Skeletal muscle tissue (tissue), 4 donors: ENCODE results near the gene PCGF6. TPM values are rescaled to one million over a fixed set of nuclear protein-coding genes. Genes with fewer than 3 reads are reported as not detected.
A peak's percentile ranks its signal among the peaks of the same experiment; 100 is the strongest.
"Not testable (repeated sequence)": the region's sequence is repeated elsewhere in the genome, so short reads cannot be mapped to it uniquely, and the experiment has no call there.

Source experiments
- H3K27ac ChIP-seq: one replicate; pipeline ENCODE4 v1.7.0; 2013; ENCODE audit warnings: mild to moderate bottlenecking, low read depth, low read length, inconsistent platforms
- H3K27me3 ChIP-seq, 3 donors: one replicate each; pipeline ENCODE4 v1.7.0; 2013; ENCODE audit warnings: low read length in 3 of 3; ENCODE audit not compliant: control insufficient read depth in 3 of 3, insufficient read depth in 3 of 3
- H3K36me3 ChIP-seq, 3 donors: one replicate each; pipeline ENCODE4 v1.7.0; 2013; ENCODE audit warnings: low read length in 3 of 3; ENCODE audit not compliant: control insufficient read depth in 3 of 3, insufficient read depth in 3 of 3
- H3K4me1 ChIP-seq, 3 donors: one replicate each; pipeline ENCODE4 v1.7.0; 2013; ENCODE audit warnings: low read length in 3 of 3, mild to moderate bottlenecking in 3 of 3; ENCODE audit not compliant: control insufficient read depth in 3 of 3, insufficient read depth in 3 of 3
- H3K4me3 ChIP-seq, 3 donors: one replicate each; pipeline ENCODE4 v1.7.0; 2013; ENCODE audit warnings: low read length in 3 of 3
- H3K9ac ChIP-seq, 3 donors: one replicate each; pipeline ENCODE4 v1.7.0; 2013; ENCODE audit warnings: low read length in 3 of 3, mild to moderate bottlenecking in 3 of 3, moderate library complexity in 2 of 3, low read depth in 1 of 3
- H3K9me3 ChIP-seq, 3 donors: one replicate each; pipeline ENCODE4 v1.7.0; 2013; ENCODE audit warnings: low read length in 3 of 3; ENCODE audit not compliant: control insufficient read depth in 3 of 3
- total RNA-seq: library from RNA; depleted of rRNA; stranded (reverse); fragments of >200 nt; gene quantifications from one replicate; pipeline ENCODE4 v1.2.3, GENCODE V29; 2014
- donor health status: Osteomylitis.

PCGF6 gene
- total RNA-seq, 1 donor from 2014 or later, result 9.4 TPM

GRCh38 chr10:103367782-103368518 lies 17.0 kb upstream of the PCGF6 start, which contains the start of gene TAF5:
TSS of gene TAF5 (plus strand) at chr10:103367976. CDS start at chr10:103367990, 14 bp downstream.
- Histone ChIP-seq H3K9me3 (no peaks in the 10 kb centered on the region), H3K4me1 (peaks cover 5 to 17% (median 12%) of the 10 kb centered on the region in 3 donors), H3K36me3 (no peaks in the 10 kb centered on the region), H3K9ac (peak within 1 kb of the TSS; percentile 84 to 92 (median 91)), H3K4me3 (peak within 1 kb of the TSS; percentile 65 to 99 (median 89)), H3K27ac (peak within 1 kb of the TSS; percentile 76), H3K27me3 (no peaks in the 10 kb centered on the region)

- H3K9ac ChIP-seq, result peak overlapping the region; percentile 84 to 92 (median 91)
- peak overlapping the region; percentile 76 for H3K27ac ChIP-seq
- peaks cover 5 to 17% (median 12%) of the 10 kb centered on the region in 3 donors for H3K4me1 ChIP-seq
- no peaks in the 10 kb centered on the region for H3K36me3 ChIP-seq
- H3K27me3 ChIP-seq, result no peaks in the 10 kb centered on the region
- no peaks in the 10 kb centered on the region for H3K9me3 ChIP-seq
- peak overlapping the region; percentile 65 to 99 (median 89) for H3K4me3 ChIP-seq
Observed at GRCh38 chr10:103367379-103367781, 16.4 kb upstream of the PCGF6 start.

DNA sequence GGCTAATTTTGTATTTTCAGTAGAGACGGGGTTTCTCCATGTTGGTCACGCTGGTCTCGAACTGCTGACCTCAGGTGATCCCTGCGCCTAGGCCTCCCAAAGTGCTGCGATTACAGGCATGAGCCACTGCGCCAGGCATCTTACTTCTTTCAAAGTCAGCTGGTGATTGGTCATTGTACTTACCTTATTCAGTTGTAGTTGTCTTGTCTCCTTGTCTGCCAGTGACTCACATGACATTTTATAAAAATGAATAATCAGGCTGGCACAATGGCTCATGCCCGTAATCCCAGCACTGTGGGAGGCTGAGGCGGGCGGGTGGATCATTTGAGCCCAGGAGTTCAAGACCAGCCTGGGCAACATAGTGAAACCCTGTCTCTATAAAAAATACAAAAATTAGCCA lies 9.9 kb upstream of the PCGF6 start:
- not testable (repeated sequence) for H3K27ac ChIP-seq, H3K36me3 ChIP-seq, H3K27me3 ChIP-seq, H3K4me3 ChIP-seq, H3K9ac ChIP-seq, H3K9me3 ChIP-seq, H3K4me1 ChIP-seq

DNA sequence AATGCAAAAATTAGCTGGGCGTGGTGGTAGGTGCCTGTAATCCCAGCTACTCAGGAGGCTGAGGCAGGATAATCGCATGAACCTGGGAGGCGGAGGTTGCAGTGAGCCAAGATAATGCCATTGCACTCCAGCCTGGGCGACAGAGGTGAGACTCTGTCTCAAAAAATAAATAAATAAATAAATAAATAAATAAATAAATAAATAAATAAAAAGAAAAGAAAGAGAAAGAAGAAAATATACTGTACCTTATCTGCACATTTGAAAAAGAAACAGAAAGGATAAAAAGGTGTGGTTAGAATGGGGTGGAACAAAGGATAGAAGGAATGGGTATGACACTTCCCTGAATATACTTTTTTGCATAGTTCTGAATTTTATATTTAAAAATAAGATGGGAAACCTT lies 8.6 kb upstream of the PCGF6 start:
- H3K27ac ChIP-seq, H3K9me3 ChIP-seq, H3K36me3 ChIP-seq, H3K4me3 ChIP-seq, H3K9ac ChIP-seq, H3K27me3 ChIP-seq, H3K4me1 ChIP-seq: not testable (repeated sequence)

GRCh38 chr10:103355906-103356599 lies 5.1 kb upstream of the PCGF6 start:
- H3K27ac ChIP-seq, result no peak overlapping the region
- no peak overlapping the region for H3K9ac ChIP-seq
- H3K27me3 ChIP-seq, result no peaks in the 10 kb centered on the region
- no peaks in the 10 kb centered on the region for H3K36me3 ChIP-seq
- no peak overlapping the region for H3K4me3 ChIP-seq
- H3K9me3 ChIP-seq, result no peaks in the 10 kb centered on the region
- peaks cover 0 to 4% (median 3%) of the 10 kb centered on the region in 3 donors for H3K4me1 ChIP-seq

- not testable (repeated sequence) for H3K36me3 ChIP-seq, H3K27ac ChIP-seq, H3K9me3 ChIP-seq, H3K9ac ChIP-seq, H3K27me3 ChIP-seq, H3K4me3 ChIP-seq, H3K4me1 ChIP-seq
Observed at GRCh38 chr10:103354567-103354966, 3.6 kb upstream of the PCGF6 start.

DNA sequence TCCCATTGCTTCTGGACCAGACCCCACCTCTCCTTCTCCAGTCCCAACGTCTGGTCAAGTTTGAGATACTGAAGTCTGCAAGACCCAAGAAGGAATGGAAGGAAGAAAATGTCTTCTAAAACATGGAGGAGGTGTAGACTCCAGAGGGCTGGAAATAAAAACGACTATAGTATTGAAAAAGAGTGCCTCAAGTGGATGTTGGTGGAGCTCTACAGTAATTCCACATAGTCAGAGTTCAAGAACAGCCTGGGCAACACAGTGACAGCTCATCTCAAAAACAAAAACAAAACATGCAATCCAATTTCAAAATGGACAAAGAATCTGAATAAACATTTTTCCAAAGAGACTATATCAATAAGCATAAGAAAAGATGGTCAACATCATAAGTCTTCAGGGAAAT lies 2.3 kb upstream of the PCGF6 start:
- no peak overlapping the region for H3K27ac ChIP-seq

DNA sequence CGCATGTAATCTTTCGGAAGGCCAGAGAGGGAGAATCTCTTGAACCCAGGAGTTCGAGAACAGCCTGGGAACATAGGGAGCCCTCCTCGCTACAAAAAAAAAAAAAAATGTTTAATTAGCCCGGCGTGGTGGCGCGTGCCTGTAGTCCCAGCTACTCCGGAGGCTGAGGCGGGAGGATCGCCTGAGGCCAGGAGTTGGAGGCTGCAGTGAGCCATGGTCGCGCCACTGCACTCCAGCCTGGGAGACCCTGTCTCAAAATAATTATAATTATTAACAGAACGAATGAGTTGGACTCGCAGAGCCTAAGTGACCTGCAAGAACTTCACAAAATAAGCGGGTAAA lies 794 bp downstream of the PCGF6 start:
- Histone ChIP-seq H3K4me3 (peak overlapping the region; percentile 64 to 88 (median 79)), H3K9ac (peak overlapping the region; percentile 74 to 85 (median 83)), H3K9me3 (no peaks in the 10 kb centered on the region), H3K27me3 (no peaks in the 10 kb centered on the region), H3K27ac (peak overlapping the region; percentile 56), H3K36me3 (peaks cover 14 to 17% (median 14%) of the 10 kb centered on the region in 3 donors), H3K4me1 (peaks cover 0 to 8% (median 7%) of the 10 kb centered on the region in 3 donors)

More for the DNA sequence above, 2.3 kb upstream of the PCGF6 start:
- H3K36me3 ChIP-seq, result peaks cover 0 to 2% (median 0%) of the 10 kb centered on the region in 3 donors
- no peak overlapping the region for H3K9ac ChIP-seq
- H3K4me3 ChIP-seq, result no peak overlapping the region
- H3K27me3 ChIP-seq, result no peaks in the 10 kb centered on the region
- peaks cover 0 to 8% (median 7%) of the 10 kb centered on the region in 3 donors for H3K4me1 ChIP-seq
- H3K9me3 ChIP-seq, result no peaks in the 10 kb centered on the region

GRCh38 chr10:103336370-103336769 lies 14.6 kb downstream of the PCGF6 start:
- H3K27me3 ChIP-seq, result no peaks in the 10 kb centered on the region
- H3K36me3 ChIP-seq, result peaks cover 10 to 15% (median 15%) of the 10 kb centered on the region in 3 donors
- no peak overlapping the region for H3K9ac ChIP-seq
- no peaks in the 10 kb centered on the region for H3K4me1 ChIP-seq
- H3K27ac ChIP-seq, result no peak overlapping the region
- H3K4me3 ChIP-seq, result no peak overlapping the region
- no peaks in the 10 kb centered on the region for H3K9me3 ChIP-seq

- Histone ChIP-seq H3K27ac (no peak overlapping the region), H3K9ac (no peak overlapping the region), H3K4me3 (no peak overlapping the region), H3K27me3 (no peaks in the 10 kb centered on the region), H3K9me3 (no peaks in the 10 kb centered on the region), H3K4me1 (no peaks in the 10 kb centered on the region), H3K36me3 (peaks cover 11 to 15% (median 14%) of the 10 kb centered on the region in 3 donors)
Observed at GRCh38 chr10:103334567-103334966, 16.4 kb downstream of the PCGF6 start.
